ENCODE results near the gene LCOR.

Gene LCOR

DNA sequence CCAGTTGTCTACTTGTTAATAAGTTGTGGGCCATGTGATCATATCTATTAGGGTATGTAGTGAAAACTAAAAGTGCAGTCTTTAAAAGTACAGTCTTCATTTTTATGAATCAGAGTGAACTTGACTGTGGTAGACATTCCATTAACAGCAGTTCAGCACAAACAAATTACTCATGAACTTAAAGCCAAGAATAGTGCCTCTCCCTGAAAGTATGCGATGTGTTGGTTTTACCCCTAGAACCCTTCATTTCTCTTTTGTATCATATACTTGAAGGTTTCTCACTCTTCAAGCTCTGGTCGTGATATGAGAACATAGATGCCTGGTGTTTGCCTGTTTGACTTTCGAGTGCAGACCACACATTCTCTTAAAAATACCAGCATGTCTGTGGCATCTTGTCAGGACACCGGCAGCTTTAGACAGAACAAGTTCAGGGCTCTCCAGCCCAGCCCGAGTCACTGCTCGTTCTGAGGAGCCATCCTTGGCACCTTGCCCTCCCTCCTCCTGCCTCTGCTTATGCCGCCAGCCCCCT lies 159.3 kb downstream of the LCOR start:
- no peak for TF ChIP-seq GATA3 (IDR thresholded peaks at IDR 0.05; ENCODE audit: low read depth, low read length)
- no peak for TF ChIP-seq GATA2 (IDR thresholded peaks at IDR 0.05; ENCODE audit: low read depth, low read length)

DNA sequence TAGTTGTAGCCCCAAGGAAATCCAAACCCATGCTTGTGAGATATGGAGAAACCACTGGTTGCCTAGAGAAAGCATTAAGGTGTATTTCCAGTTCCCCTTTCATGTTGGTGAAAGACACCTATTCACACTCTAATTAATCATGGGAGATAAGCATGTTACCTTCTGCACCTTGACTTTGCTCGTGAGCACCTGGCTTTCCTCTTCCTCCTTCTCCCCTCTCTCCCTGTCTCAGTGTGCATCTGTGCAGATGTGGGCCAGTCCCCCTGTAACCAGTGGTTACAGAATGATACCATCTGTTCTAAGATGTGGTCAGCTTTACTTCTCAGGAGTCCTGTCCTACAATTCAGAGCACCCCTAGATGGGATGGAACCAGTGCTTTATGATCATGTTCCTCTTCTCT lies 160.6 kb downstream of the LCOR start:
- TF ChIP-seq GATA3 (IDR thresholded peaks at IDR 0.05; ENCODE audit: low read depth, low read length) (no peak), GATA2 (IDR thresholded peaks at IDR 0.05; ENCODE audit: low read depth, low read length) (no peak)

DNA sequence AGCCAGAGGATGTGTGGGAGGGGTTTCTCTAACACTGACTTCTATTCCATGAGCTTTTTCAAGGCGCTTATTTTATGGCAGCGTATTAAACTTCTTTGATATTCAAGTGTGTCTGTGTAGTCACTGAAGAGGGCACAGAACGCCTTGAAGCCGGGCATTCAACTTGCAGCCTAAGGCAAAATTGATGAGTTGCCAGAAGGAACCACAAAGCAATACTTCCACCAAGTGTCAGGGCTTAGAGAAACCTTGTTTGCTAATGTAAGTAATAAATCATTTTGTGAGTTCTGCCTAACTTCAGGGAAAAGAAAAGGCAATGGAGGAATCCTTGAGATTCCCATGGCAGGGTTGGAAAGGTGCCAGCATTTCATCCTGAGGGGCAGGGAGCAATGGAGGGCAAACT lies 163.8 kb downstream of the LCOR start:
- no peak for TF ChIP-seq GATA2 (IDR thresholded peaks at IDR 0.05; ENCODE audit: low read depth, low read length)
- TF ChIP-seq GATA3 (IDR thresholded peaks at IDR 0.05; ENCODE audit: low read depth, low read length): no peak

- no peak for TF ChIP-seq GATA2 (IDR thresholded peaks at IDR 0.05; ENCODE audit: low read depth, low read length)
- TF ChIP-seq GATA3 (IDR thresholded peaks at IDR 0.05; ENCODE audit: low read depth, low read length): no peak
These were observed 164.3 kb downstream of the LCOR start for GRCh38 chr10:96996275-96996965.

DNA sequence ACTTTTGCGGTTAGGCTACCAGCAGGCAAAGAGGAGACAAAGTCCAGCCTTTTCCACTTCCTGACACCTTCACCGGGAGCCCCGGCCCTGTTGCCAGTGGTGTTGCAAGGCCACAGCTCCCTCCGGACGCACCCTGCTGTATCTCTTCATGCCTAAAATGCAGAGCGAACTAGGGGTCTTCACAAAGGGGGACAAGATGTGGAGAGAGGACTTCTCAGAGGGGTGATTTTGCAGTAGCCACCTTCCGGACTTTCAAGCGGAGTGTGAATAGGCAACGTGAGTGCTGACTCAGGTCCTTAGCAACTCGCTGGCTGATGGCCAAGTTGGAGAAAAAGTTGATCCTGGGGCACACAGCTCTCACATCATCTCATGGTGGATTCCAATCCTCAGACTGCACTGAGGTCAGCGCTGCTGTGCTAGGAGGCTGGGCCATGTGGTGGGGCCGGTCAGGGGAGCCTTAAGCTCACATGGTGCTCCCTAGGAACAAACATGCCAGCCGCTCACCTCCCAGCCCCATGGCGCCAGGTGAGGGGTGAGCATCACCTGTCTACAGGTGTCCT lies 166.3 kb downstream of the LCOR start:
- TF ChIP-seq GATA3 (IDR thresholded peaks at IDR 0.05; ENCODE audit: low read depth, low read length): no peak
- TF ChIP-seq GATA2 (IDR thresholded peaks at IDR 0.05; ENCODE audit: low read depth, low read length): no peak

GRCh38 chr10:96999337-96999736 lies 167.2 kb downstream of the LCOR start:
- TF ChIP-seq GATA2 (IDR thresholded peaks at IDR 0.05; ENCODE audit: low read depth, low read length) (no peak), GATA3 (IDR thresholded peaks at IDR 0.05; ENCODE audit: low read depth, low read length) (no peak)

- TF ChIP-seq GATA2 (IDR thresholded peaks at IDR 0.05; ENCODE audit: low read depth, low read length) (no peak), GATA3 (IDR thresholded peaks at IDR 0.05; ENCODE audit: low read depth, low read length) (no peak)
These were observed 167.9 kb downstream of the LCOR start for GRCh38 chr10:96999987-97000386.

DNA sequence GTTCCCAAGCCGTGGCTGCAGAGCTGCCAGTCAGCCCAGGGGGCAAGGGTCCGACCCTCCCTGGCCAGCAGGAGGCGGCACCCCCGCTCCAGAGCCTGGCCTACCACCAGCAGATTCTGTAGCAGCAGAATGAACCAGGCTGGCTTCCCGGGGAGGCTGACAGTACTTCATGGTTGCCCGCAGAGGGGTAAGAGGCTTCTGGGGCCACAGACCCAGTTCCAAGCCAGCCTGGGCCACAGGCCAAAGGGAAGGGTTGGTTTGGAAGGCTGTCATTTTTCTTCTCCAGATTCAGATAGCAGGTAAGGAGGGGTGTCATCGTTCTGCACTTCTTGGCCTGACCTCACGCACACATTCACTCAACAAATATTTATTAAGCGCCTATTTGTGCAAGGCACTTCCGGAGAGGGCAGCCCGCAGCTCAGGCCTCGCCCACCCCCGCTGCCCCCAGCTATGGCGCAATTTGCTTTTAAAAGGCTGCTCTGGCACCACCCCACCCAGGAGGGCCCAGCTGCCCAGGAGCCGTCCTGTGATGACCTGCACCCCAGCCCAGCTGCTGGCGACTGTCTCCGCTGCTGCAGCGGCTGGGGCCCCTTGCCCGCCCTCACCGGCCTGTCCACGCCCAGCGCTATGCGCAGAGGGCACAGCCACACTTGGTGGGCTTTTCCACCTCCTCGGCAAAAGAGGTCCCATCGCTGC lies 168.5 kb downstream of the LCOR start:
- TF ChIP-seq GATA3 (IDR thresholded peaks at IDR 0.05; ENCODE audit: low read depth, low read length) (no peak), GATA2 (IDR thresholded peaks at IDR 0.05; ENCODE audit: low read depth, low read length) (no peak)

DNA sequence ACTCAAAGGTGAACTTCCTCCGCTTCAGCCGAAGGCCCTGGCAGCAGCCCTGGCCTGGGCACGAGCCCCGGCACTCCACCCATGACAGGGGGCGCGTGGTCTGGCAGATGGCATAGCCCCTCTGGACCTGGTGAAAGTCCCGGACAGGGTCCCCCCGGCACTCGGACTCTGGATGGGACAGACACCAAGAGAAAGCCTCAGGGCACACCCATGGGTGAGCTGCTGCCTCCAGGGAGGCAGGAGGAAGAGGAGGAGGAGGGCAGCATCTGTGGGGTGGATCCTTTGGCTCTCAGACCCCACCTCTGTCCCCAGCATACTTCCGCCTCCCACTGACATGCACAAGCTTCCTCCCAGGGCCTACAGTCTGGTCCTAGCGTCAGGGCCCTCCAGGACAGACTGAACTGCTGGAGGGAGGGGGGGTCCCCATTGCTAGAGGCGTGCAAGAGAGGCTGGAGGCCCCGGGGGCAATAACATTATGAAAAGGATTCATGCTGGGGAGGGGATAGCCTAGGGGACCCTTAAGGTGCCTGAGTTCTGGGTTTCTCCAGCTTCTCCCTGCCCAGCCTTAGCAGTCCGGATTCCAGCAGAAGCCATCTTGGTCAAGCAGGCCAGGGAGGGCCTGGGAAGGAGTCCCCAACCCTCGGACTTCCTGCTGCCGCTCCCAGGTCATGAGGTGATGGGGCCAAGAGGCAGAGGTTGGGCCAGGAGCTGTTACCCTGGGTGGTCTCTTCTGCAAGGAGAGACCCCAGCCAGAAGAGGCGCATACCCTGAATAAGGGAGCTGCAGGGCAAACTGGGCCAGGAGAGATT lies 169.3 kb downstream of the LCOR start:
- TF ChIP-seq GATA3 (IDR thresholded peaks at IDR 0.05; ENCODE audit: low read depth, low read length) (no peak), GATA2 (IDR thresholded peaks at IDR 0.05; ENCODE audit: low read depth, low read length) (no peak)

- TF ChIP-seq GATA3 (IDR thresholded peaks at IDR 0.05; ENCODE audit: low read depth, low read length) (no peak), GATA2 (IDR thresholded peaks at IDR 0.05; ENCODE audit: low read depth, low read length) (no peak)
These were observed 170.6 kb downstream of the LCOR start for GRCh38 chr10:97002670-97003069.

GRCh38 chr10:97003151-97003803 lies 171.2 kb downstream of the LCOR start:
- no peak for TF ChIP-seq GATA3 (IDR thresholded peaks at IDR 0.05; ENCODE audit: low read depth, low read length)

DNA sequence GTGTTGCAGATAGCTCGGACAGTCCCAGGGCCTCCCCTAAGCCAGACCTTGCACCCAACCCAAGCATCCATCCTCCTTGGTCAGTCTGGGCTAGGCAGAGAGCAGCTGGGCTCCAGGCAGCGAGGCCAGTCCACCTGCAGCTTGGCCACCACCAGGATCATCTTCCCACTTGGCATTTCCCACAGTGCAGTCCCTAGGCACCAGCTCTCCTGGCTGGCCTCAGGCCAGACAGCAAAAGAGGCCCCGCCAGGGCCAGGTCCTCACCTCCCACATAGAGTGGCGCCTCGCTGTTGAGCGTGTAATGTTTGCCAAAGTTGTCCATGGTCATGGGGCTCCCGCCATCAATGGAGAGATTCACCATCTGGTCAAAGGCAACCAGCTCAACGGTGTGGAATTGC lies 171.7 kb downstream of the LCOR start:
- TF ChIP-seq GATA2 (IDR thresholded peaks at IDR 0.05; ENCODE audit: low read depth, low read length) (no peak), GATA3 (IDR thresholded peaks at IDR 0.05; ENCODE audit: low read depth, low read length) (no peak)

- TF ChIP-seq GATA2 (IDR thresholded peaks at IDR 0.05; ENCODE audit: low read depth, low read length) (no peak), GATA3 (IDR thresholded peaks at IDR 0.05; ENCODE audit: low read depth, low read length) (no peak)
These were observed 172.5 kb downstream of the LCOR start for GRCh38 chr10:97004591-97004990.

GRCh38 chr10:97005349-97005748 lies 173.3 kb downstream of the LCOR start:
- TF ChIP-seq GATA3 (IDR thresholded peaks at IDR 0.05; ENCODE audit: low read depth, low read length): no peak
- no peak for TF ChIP-seq GATA2 (IDR thresholded peaks at IDR 0.05; ENCODE audit: low read depth, low read length)

Data from SH-SY5Y (cell line).